Measurements from ENCODE around the gene RTF2.

DNA sequence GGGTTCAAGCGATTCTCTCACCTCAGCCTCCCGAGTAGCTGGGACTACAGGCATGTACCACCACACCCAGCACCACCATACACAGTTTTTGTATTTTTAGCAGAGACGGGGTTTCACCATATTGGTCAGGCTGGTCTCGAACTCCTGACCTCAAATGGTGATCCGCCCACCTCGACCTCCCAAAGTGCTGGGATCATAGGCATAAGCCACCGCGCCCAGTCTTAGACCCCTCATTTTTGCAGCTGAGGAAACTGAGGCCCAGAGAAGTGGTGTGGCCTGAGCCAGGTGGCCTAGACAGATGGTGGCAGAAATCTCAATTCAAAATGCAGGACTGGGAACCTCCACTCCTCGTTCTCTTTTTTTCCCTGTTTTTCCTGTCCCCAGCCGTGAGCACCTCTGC lies 43.5 kb downstream of the RTF2 start:
- TF ChIP-seq, protein P1, sequence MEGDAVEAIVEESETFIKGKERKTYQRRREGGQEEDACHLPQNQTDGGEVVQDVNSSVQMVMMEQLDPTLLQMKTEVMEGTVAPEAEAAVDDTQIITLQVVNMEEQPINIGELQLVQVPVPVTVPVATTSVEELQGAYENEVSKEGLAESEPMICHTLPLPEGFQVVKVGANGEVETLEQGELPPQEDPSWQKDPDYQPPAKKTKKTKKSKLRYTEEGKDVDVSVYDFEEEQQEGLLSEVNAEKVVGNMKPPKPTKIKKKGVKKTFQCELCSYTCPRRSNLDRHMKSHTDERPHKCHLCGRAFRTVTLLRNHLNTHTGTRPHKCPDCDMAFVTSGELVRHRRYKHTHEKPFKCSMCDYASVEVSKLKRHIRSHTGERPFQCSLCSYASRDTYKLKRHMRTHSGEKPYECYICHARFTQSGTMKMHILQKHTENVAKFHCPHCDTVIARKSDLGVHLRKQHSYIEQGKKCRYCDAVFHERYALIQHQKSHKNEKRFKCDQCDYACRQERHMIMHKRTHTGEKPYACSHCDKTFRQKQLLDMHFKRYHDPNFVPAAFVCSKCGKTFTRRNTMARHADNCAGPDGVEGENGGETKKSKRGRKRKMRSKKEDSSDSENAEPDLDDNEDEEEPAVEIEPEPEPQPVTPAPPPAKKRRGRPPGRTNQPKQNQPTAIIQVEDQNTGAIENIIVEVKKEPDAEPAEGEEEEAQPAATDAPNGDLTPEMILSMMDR (IDR thresholded peaks at IDR 0.05) = no peak
- TF ChIP-seq POLR2AphosphoS5 (IDR thresholded peaks at IDR 0.05) (no peak), EP300 (IDR thresholded peaks at IDR 0.05) (no peak)
